HEK293 (cell line): ENCODE data around the gene ABL2.
"Not testable (repeated sequence)": the region's sequence is repeated elsewhere in the genome, so short reads cannot be mapped to it uniquely, and the experiment has no call there.

ENCODE experiments used
- CTCF ChIA-PET: fragments of 350-600 bp; formaldehyde crosslinking; extraction: SDS; loops from one replicate; lab custom pipeline; 2021; ENCODE audit warnings: antibody characterized with exemption; lab: Yijun Ruan, JAX
- POLR2A ChIA-PET: fragments of 300-600 bp; formaldehyde crosslinking; extraction: SDS; loops from one replicate; lab custom pipeline; 2020; ENCODE audit warnings: antibody characterized with exemption, inconsistent platforms; lab: Yijun Ruan, JAX
- H3K27ac ChIP-seq: fragments of 200-500 bp; sonication (Bioruptor generic); 2 replicates; pipeline ENCODE4 v1.5.1; 2014; ENCODE audit warnings: low read depth, low read length, control low read depth, inconsistent platforms; ENCODE audit errors: extremely low read depth
- H3K36me3 ChIP-seq, 2 experiments: fragments of 200-500 bp in 1 of 2; sonication (Bioruptor generic) in 1 of 2; 1 replicate in 1 of 2; 2 replicates in 1 of 2; pipeline ENCODE4 v1.5.1; 2014 to 2017; ENCODE audit warnings: inconsistent platforms in 2 of 2, low read length in 2 of 2; ENCODE audit not compliant: control insufficient read depth in 2 of 2, insufficient read depth in 1 of 2
- H3K4me1 ChIP-seq: fragments of 200-500 bp; sonication (Bioruptor generic); 2 replicates; pipeline ENCODE4 v1.5.1; 2014; ENCODE audit warnings: mild to moderate bottlenecking, low read length, inconsistent platforms; ENCODE audit not compliant: control insufficient read depth, insufficient read depth
- H3K4me3 ChIP-seq: 2 replicates; pipeline ENCODE4 v1.5.1; 2011; ENCODE audit warnings: low read depth, mild to moderate bottlenecking, control low read depth, low read length, moderate library complexity
- H3K9me3 ChIP-seq: fragments of 200-500 bp; sonication (Bioruptor generic); 2 replicates; pipeline ENCODE4 v1.5.1; 2014; ENCODE audit warnings: low read depth, low read length, inconsistent platforms; ENCODE audit not compliant: control insufficient read depth, insufficient read depth
- FEZF1 ChIP-seq: fragments of 450-650 bp; formaldehyde crosslinking; IDR thresholded peaks from 2 replicates; pipeline ENCODE4 v1.5.1; 2016; ENCODE audit warnings: missing biosample characterization, missing genetic modification characterization
- HOXD13 ChIP-seq: sonication (generic); formaldehyde crosslinking; IDR thresholded peaks from 2 replicates; pipeline ENCODE4 v1.8.0; 2022; ENCODE audit warnings: missing genetic modification reagents, borderline replicate concordance
- KLF8 ChIP-seq: fragments of 450-650 bp; formaldehyde crosslinking; IDR thresholded peaks from 2 replicates; pipeline ENCODE4 v1.5.1; 2016; ENCODE audit warnings: missing biosample characterization, missing genetic modification characterization
- PBX3 ChIP-seq: sonication (generic); formaldehyde crosslinking; IDR thresholded peaks from 2 replicates; pipeline ENCODE4 v1.8.1; 2022; ENCODE audit warnings: mild to moderate bottlenecking, moderate library complexity, missing genetic modification reagents
- RBAK ChIP-seq: fragments of 450-650 bp; formaldehyde crosslinking; IDR thresholded peaks from 2 replicates; pipeline ENCODE4 v1.5.1; 2016; ENCODE audit warnings: missing biosample characterization, missing genetic modification characterization
- REST ChIP-seq: fragments of 450-650 bp; formaldehyde crosslinking; IDR thresholded peaks from 2 replicates; pipeline ENCODE4 v1.5.1; 2016; ENCODE audit warnings: missing biosample characterization, missing genetic modification characterization
- ZEB2 ChIP-seq: fragments of 450-650 bp; formaldehyde crosslinking; IDR thresholded peaks from 2 replicates; pipeline ENCODE4 v1.5.1; 2016; ENCODE audit warnings: missing biosample characterization, missing genetic modification characterization
- ZNF112 ChIP-seq: fragments of 450-650 bp; formaldehyde crosslinking; IDR thresholded peaks from 2 replicates; pipeline ENCODE4 v1.5.0; 2017; ENCODE audit warnings: missing biosample characterization, missing genetic modification characterization
- ZNF138 ChIP-seq: fragments of 450-650 bp; formaldehyde crosslinking; IDR thresholded peaks from 2 replicates; pipeline ENCODE4 v1.5.1; 2016; ENCODE audit warnings: missing biosample characterization, missing genetic modification characterization, borderline replicate concordance
- ZNF211 ChIP-seq: fragments of 450-650 bp; formaldehyde crosslinking; IDR thresholded peaks from 2 replicates; pipeline ENCODE4 v1.5.1; 2016; ENCODE audit warnings: low read depth, missing biosample characterization, missing genetic modification characterization
- ZNF354C ChIP-seq: fragments of 450-650 bp; formaldehyde crosslinking; IDR thresholded peaks from 2 replicates; pipeline ENCODE4 v1.5.1; 2016; ENCODE audit warnings: missing biosample characterization, missing genetic modification characterization, low read depth, borderline replicate concordance
- ZNF501 ChIP-seq: fragments of 450-650 bp; formaldehyde crosslinking; IDR thresholded peaks from 2 replicates; pipeline ENCODE4 v1.5.1; 2016; ENCODE audit warnings: missing biosample characterization, missing genetic modification characterization
- ZNF513 ChIP-seq: fragments of 450-650 bp; IDR thresholded peaks from 2 replicates; pipeline ENCODE4 v1.5.1; 2018; ENCODE audit warnings: missing biosample characterization, missing genetic modification characterization
- ZSCAN18 ChIP-seq: fragments of 450-650 bp; formaldehyde crosslinking; IDR thresholded peaks from 2 replicates; pipeline ENCODE4 v1.5.1; 2016; ENCODE audit warnings: missing biosample characterization, missing genetic modification characterization
- ZSCAN23 ChIP-seq: fragments of 450-650 bp; formaldehyde crosslinking; IDR thresholded peaks from 2 replicates; pipeline ENCODE4 v1.5.1; 2016; ENCODE audit warnings: missing biosample characterization, missing genetic modification characterization
- ZSCAN30 ChIP-seq: fragments of 450-650 bp; IDR thresholded peaks from 2 replicates; pipeline ENCODE4 v1.5.1; 2018; ENCODE audit warnings: missing biosample characterization, mild to moderate bottlenecking, missing genetic modification characterization, moderate library complexity
- TF ChIP-seq, protein P1 (sequence below): fragments of 450-650 bp; formaldehyde crosslinking; IDR thresholded peaks from 2 replicates; pipeline ENCODE4 v1.5.1; 2016; ENCODE audit warnings: missing biosample characterization, missing genetic modification characterization
- TF ChIP-seq, protein P2 (sequence below): fragments of 450-650 bp; formaldehyde crosslinking; IDR thresholded peaks from 2 replicates; pipeline ENCODE4 v1.5.1; 2017; ENCODE audit warnings: missing biosample characterization, missing genetic modification characterization

The ABL2 gene

GRCh38 chr1:179197690-179198297 is 31.7 kb downstream of the ABL2 start:
- ChIA-PET POLR2A (interaction anchor here (0.7 kb wide), 1 partner anchor 652 kb away, joined by 4 read pairs; no protein-coding TSS in a partner anchor), CTCF (interaction anchor here (0.6 to 0.7 kb wide), 3 partner anchors 21 to 130 kb away, joined by 3 to 4 read pairs (median 4); no protein-coding TSS in a partner anchor)
- no peaks in the 10 kb centered on the region for H3K36me3 ChIP-seq
- no peak for TF ChIP-seq KLF8 (tag by site-specific recombination)
- no peak for TF ChIP-seq ZNF211 (tag by site-specific recombination)
- no peak for TF ChIP-seq ZNF501 (tag by site-specific recombination)
- no peak for TF ChIP-seq PBX3 (CRISPR knock-in tag)
- TF ChIP-seq RBAK, result no peak
- TF ChIP-seq ZSCAN23, result no peak
- TF ChIP-seq ZNF138 (tag by site-specific recombination), result no peak
- TF ChIP-seq, protein P1, sequence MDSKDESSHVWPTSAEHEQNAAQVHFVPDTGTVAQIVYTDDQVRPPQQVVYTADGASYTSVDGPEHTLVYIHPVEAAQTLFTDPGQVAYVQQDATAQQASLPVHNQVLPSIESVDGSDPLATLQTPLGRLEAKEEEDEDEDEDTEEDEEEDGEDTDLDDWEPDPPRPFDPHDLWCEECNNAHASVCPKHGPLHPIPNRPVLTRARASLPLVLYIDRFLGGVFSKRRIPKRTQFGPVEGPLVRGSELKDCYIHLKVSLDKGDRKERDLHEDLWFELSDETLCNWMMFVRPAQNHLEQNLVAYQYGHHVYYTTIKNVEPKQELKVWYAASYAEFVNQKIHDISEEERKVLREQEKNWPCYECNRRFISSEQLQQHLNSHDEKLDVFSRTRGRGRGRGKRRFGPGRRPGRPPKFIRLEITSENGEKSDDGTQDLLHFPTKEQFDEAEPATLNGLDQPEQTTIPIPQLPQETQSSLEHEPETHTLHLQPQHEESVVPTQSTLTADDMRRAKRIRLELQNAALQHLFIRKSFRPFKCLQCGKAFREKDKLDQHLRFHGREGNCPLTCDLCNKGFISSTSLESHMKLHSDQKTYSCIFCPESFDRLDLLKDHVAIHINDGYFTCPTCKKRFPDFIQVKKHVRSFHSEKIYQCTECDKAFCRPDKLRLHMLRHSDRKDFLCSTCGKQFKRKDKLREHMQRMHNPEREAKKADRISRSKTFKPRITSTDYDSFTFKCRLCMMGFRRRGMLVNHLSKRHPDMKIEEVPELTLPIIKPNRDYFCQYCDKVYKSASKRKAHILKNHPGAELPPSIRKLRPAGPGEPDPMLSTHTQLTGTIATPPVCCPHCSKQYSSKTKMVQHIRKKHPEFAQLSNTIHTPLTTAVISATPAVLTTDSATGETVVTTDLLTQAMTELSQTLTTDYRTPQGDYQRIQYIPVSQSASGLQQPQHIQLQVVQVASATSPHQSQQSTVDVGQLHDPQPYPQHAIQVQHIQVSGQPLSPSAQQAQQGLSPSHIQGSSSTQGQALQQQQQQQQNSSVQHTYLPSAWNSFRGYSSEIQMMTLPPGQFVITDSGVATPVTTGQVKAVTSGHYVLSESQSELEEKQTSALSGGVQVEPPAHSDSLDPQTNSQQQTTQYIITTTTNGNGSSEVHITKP (tag by site-specific recombination), result no peak
- no peak for TF ChIP-seq ZNF112
- no peak overlapping the region for H3K4me3 ChIP-seq
- peaks cover 7% of the 10 kb centered on the region; the same call in 1 of the 2 replicates for H3K4me1 ChIP-seq
- no peak overlapping the region for H3K27ac ChIP-seq
- no peaks in the 10 kb centered on the region for H3K9me3 ChIP-seq

GRCh38 chr1:179195857-179196256 is 33.6 kb downstream of the ABL2 start:
- POLR2A ChIA-PET, H3K36me3 ChIP-seq, H3K9me3 ChIP-seq, H3K4me3 ChIP-seq, H3K27ac ChIP-seq: not testable (repeated sequence)
- H3K4me1 ChIP-seq, result peaks cover 18% of the 10 kb centered on the region
- CTCF ChIA-PET, result interaction anchor here (0.6 kb wide), 1 partner anchor 81 kb away, joined by 3 read pairs; no protein-coding TSS in a partner anchor
- peak; percentile 46 for TF ChIP-seq FEZF1 (tag by site-specific recombination)

- no peaks in the 10 kb centered on the region for H3K36me3 ChIP-seq
- H3K9me3 ChIP-seq, result no peaks in the 10 kb centered on the region
- no peak overlapping the region for H3K27ac ChIP-seq
- CTCF ChIA-PET, result interaction anchor here (0.6 kb wide), 1 partner anchor 82 kb away, joined by 3 read pairs; no protein-coding TSS in a partner anchor
- POLR2A ChIA-PET, result no interaction called here
- H3K4me3 ChIP-seq, result no peak overlapping the region
- H3K4me1 ChIP-seq, result peaks cover 18% of the 10 kb centered on the region
- TF ChIP-seq HOXD13 (CRISPR knock-in tag) (no peak), ZNF354C (tag by site-specific recombination) (no peak), ZNF513 (tag by site-specific recombination) (no peak), ZSCAN30 (tag by site-specific recombination) (no peak), ZEB2 (tag by site-specific recombination) (no peak), REST (tag by site-specific recombination) (no peak), ZSCAN18 (tag by site-specific recombination) (no peak)
- TF ChIP-seq, protein P2, sequence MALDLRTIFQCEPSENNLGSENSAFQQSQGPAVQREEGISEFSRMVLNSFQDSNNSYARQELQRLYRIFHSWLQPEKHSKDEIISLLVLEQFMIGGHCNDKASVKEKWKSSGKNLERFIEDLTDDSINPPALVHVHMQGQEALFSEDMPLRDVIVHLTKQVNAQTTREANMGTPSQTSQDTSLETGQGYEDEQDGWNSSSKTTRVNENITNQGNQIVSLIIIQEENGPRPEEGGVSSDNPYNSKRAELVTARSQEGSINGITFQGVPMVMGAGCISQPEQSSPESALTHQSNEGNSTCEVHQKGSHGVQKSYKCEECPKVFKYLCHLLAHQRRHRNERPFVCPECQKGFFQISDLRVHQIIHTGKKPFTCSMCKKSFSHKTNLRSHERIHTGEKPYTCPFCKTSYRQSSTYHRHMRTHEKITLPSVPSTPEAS (tag by site-specific recombination), result no peak
These were observed 34.1 kb downstream of the ABL2 start for GRCh38 chr1:179195376-179195775.
